GM20000 (cell line): ENCODE results near the gene PIK3C3.
A peak's percentile ranks its signal among the peaks of the same experiment; 100 is the strongest.

Experiments used
- DNase-seq: peaks from one replicate; pipeline ENCODE4 v3.0.0; 2012; ENCODE audit warnings: low spot score
- TF ChIP-seq, protein P1 (sequence below): IDR thresholded peaks from 2 replicates; pipeline ENCODE4 v1.5.1; 2012; ENCODE audit warnings: mild to moderate bottlenecking, control low read depth; ENCODE audit errors: extremely low read depth, missing control alignments

Gene PIK3C3

DNA sequence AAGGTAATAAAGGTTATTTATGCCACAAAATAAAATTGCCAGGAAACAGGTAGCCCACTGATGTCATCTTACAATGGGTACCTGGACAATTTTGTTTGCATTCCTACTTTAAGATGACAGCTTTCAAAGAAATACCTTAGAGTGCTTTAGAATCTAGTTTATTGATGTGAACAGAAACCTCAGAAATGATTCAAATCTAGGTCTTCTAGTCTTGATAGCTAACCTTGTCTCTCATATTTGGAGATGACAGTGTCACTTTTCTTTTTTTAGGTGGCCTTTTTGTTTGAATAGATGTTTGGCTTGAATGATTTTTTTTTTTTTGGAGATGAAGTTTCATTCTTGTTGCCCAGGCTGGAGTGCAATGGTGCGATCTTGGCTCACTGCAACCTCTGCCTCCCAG, 69.1 kb downstream of the PIK3C3 start:
- TF ChIP-seq, protein P1, sequence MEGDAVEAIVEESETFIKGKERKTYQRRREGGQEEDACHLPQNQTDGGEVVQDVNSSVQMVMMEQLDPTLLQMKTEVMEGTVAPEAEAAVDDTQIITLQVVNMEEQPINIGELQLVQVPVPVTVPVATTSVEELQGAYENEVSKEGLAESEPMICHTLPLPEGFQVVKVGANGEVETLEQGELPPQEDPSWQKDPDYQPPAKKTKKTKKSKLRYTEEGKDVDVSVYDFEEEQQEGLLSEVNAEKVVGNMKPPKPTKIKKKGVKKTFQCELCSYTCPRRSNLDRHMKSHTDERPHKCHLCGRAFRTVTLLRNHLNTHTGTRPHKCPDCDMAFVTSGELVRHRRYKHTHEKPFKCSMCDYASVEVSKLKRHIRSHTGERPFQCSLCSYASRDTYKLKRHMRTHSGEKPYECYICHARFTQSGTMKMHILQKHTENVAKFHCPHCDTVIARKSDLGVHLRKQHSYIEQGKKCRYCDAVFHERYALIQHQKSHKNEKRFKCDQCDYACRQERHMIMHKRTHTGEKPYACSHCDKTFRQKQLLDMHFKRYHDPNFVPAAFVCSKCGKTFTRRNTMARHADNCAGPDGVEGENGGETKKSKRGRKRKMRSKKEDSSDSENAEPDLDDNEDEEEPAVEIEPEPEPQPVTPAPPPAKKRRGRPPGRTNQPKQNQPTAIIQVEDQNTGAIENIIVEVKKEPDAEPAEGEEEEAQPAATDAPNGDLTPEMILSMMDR: no peak
- peak; percentile 7 for DNase-seq

- TF ChIP-seq, protein P1: no peak
- DNase-seq: no peak
These were observed 70.5 kb downstream of the PIK3C3 start for GRCh38 chr18:42025491-42025890.

- peak; percentile 41 for DNase-seq
- TF ChIP-seq, protein P1: no peak
These were observed 71.1 kb downstream of the PIK3C3 start for GRCh38 chr18:42025974-42026625.

DNA sequence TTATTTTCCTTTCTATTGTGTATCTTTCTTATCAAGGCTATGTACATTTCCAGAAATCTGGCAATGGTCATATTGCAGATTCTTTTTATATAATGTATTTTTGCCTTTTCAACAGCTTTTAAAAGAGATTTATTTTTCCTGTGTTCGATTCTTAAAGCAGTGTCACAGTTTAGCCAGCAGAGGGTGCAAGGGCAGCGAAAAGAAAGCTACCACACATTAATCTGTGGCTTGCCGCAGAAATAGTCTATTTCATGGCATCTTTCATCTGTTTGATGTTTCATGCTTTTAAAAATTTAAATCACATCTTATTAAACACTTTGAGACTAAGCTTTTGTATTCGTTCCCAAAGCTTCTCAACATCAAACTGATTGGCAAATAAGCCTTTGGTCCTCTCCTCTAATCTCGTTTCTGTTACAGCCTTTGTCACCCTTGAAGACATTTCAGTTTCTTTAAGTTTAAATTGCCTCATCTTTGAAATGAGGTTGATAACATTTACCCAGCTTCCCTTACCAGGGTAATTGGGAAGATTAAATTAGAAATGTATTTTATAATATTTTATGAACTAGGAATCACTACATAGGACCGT, 73.3 kb downstream of the PIK3C3 start:
- TF ChIP-seq, protein P1: peak; percentile 63
- DNase-seq: peak; percentile 20

DNA sequence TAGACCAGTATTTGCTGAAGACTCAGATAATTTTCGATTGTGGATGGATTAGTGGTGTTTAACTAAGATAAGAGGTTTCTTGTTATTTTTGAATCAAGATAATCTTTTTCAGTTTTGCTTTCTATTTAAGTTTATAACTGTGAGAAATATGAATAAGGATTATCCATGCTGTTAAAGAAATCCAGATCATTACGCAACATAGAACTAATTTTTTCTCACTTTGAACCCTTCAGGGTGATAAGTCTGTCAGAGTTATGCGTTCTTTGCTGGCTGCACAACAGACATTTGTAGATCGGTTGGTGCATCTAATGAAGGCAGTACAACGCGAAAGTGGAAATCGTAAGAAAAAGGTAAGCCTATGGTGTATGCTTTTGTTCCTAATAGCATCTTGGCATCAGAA, 74.1 kb downstream of the PIK3C3 start:
- TF ChIP-seq, protein P1: no peak
- DNase-seq: no peak

DNA sequence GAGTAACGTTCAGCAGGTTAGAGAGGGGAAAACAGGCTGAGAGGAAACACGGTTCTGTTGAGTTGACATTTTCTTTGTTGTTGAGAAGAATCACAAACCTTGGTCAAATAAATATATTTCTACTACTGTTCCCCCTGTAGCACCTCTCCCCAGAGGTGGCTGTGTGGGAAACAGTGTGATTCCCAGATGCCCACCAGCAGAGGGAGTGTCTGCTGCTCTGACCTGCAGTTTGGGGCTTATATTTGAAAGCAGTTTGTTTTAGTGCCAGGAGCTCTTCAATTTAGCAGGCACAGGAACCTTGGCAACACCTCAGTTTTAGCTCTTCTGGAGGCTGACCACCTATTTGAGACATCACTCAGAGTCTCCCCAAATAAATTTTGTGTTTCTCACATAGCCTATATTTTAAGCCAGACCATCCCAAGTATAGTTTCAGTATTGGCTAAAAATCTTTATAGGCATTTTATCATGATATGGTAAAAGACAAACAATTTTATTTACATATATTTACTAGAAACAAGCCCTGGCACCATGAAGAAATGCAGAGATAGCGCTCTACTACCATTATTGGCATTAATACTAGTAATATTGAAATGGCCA, 75.7 kb downstream of the PIK3C3 start:
- peak; percentile 5 for DNase-seq
- TF ChIP-seq, protein P1: no peak

DNA sequence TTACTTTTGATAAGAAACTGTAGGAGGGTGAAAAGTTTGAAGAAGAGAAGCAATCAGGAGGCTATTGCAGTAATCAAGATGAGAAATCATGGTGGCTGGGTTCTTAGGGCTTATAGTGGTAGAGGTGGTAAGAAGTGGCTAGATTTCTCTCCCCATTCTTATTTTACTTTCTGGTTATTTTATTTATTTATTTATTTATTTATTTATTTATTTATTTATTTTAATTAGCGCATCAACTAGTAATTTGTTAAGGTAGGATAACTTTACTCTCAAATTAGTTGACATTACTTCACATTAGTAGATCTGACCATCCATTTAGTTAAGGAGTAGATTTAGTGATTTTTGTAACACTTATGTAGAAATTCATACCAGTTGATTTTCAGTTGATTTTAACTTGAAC, 77.4 kb downstream of the PIK3C3 start:
- TF ChIP-seq, protein P1: no peak
- DNase-seq: no peak
